Fibroblast of lung (primary cell): ENCODE measurements around the gene TENT5D. TPM values are rescaled to one million over a fixed set of nuclear protein-coding genes. Genes with fewer than 3 reads are reported as not detected.
"Not testable (repeated sequence)": the region's sequence is repeated elsewhere in the genome, so short reads cannot be mapped to it uniquely, and the experiment has no call there.

Source experiments
- DNase-seq, 2 donors: peaks; one replicate each; pipeline versions ENCODE4 v3.0.0 to v3.0.0-alpha.2; 2010; ENCODE audit warnings: low read depth in 2 of 2
- H2AFZ ChIP-seq: 2 replicates; pipeline ENCODE4 v1.5.1; 2012; ENCODE audit warnings: low read length, control low read depth, inconsistent platforms
- H3K27ac ChIP-seq: 2 replicates; pipeline ENCODE4 v1.5.1; 2011; ENCODE audit warnings: low read length, control low read depth; ENCODE audit not compliant: insufficient read depth
- H3K27me3 ChIP-seq: 2 replicates; pipeline ENCODE4 v1.5.1; 2011; ENCODE audit warnings: mild to moderate bottlenecking, low read length; ENCODE audit not compliant: control insufficient read depth, insufficient read depth
- H3K36me3 ChIP-seq: 2 replicates; pipeline ENCODE4 v1.5.1; 2011; ENCODE audit warnings: low read length; ENCODE audit not compliant: control insufficient read depth, insufficient read depth
- H3K4me1 ChIP-seq: 2 replicates; pipeline ENCODE4 v1.5.1; 2011; ENCODE audit warnings: low read length; ENCODE audit not compliant: control insufficient read depth, insufficient read depth; ENCODE audit errors: extremely low read depth
- H3K4me2 ChIP-seq: 2 replicates; pipeline ENCODE4 v1.5.1; 2011; ENCODE audit warnings: low read length, control low read depth; ENCODE audit not compliant: insufficient read depth; ENCODE audit errors: extremely low read depth
- H3K4me3 ChIP-seq, 4 experiments: fragments of 200-600 bp in 1 of 4; sonication (generic) in 1 of 4; replicated peaks in 1 of 4; 2 replicates each; pipeline ENCODE4 v1.5.1; 2011 to 2016; ENCODE audit warnings: low read length in 4 of 4, low read depth in 3 of 4, mild to moderate bottlenecking in 3 of 4, control low read depth in 2 of 4, inconsistent platforms in 1 of 4, mixed read lengths in 1 of 4; ENCODE audit not compliant: insufficient read depth in 1 of 4; ENCODE audit errors: control extremely low read depth in 1 of 4
- H3K79me2 ChIP-seq: 2 replicates; pipeline ENCODE4 v1.5.1; 2012; ENCODE audit warnings: mild to moderate bottlenecking, low read length, inconsistent platforms; ENCODE audit not compliant: control insufficient read depth, insufficient read depth
- H3K9ac ChIP-seq: 2 replicates; pipeline ENCODE4 v1.5.1; 2011; ENCODE audit warnings: mild to moderate bottlenecking, low read length, control low read depth; ENCODE audit not compliant: insufficient read depth
- H3K9me3 ChIP-seq: 2 replicates; pipeline ENCODE4 v1.5.1; 2012; ENCODE audit warnings: low read depth, low read length; ENCODE audit not compliant: control insufficient read depth, insufficient read depth
- H4K20me1 ChIP-seq: 2 replicates; pipeline ENCODE4 v1.5.1; 2011; ENCODE audit warnings: low read length; ENCODE audit not compliant: control insufficient read depth, insufficient read depth; ENCODE audit errors: extremely low read depth
- EZH2 ChIP-seq: IDR thresholded peaks from 2 replicates; pipeline ENCODE4 v1.5.1; 2012; ENCODE audit warnings: low read length, control low read depth, mild to moderate bottlenecking; ENCODE audit errors: missing control alignments
- polyA minus RNA-seq: library from RNA; depleted of rRNA, polyadenylated mRNA; stranded (reverse); fragments of >200 nt; gene quantifications from 2 replicates; pipeline ENCODE4 v1.2.3, GENCODE V29; 2011; ENCODE audit warnings: low replicate concordance
- polyA plus RNA-seq, 2 donors: library from polyadenylated mRNA; depleted of rRNA in 1 of 2; stranded (reverse) in 1 of 2; unstranded in 1 of 2; fragments of >200 nt; gene quantifications; 2 replicates each; pipeline ENCODE4 v1.2.1, GENCODE V29; 2011 to 2012; ENCODE audit warnings: missing spikeins in 1 of 2
- total RNA-seq: library from RNA; depleted of rRNA; stranded (reverse); fragments of >200 nt; gene quantifications from 2 replicates; pipeline ENCODE4 v1.2.1, GENCODE V29; 2014
- TF ChIP-seq, protein P1 (sequence below), 2 donors: IDR thresholded peaks in 1 of 2; conservative IDR thresholded peaks in 1 of 2; 1 replicate in 1 of 2; 2 replicates in 1 of 2; pipeline ENCODE4 v1.5.1; 2011 to 2012; ENCODE audit warnings: low read length in 2 of 2, control low read depth in 1 of 2, inconsistent platforms in 1 of 2, low read depth in 1 of 2, mild to moderate bottlenecking in 1 of 2

TENT5D gene
- total RNA-seq (under 0.01 TPM in 1 of 2 replicates, not detected in the other), polyA plus RNA-seq (not detected in 2 replicates), polyA minus RNA-seq (not detected in 2 replicates)
- polyA plus RNA-seq (2012), result not detected in 2 replicates

DNA sequence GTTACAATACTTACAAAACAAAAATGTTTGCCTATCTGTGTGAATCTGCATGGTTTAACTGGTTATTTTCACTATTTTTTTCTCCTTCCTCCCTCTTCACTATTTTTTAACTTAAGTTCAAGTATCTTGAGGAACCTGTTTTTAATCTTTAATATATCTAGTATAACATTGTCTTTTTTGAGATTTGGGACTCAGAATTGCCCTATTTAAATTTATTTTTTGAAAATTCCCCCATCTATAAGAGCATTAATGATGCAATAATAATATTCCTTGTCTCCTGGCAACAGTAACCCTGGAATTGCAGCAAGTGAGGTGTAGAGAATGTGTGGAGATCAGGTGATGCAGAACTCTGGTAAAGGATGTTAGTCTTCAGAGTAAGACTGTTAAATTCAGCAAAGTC is at the start of gene TENT5D:
TSS of gene TENT5D (plus strand) at position 301 of the 400 bp plus-strand sequence. CDS start 22,093 bp downstream, outside the sequence.
- Histone ChIP-seq H3K9ac (no peak within 1 kb of the TSS), H3K27me3 (no peaks in the 10 kb centered on the region), H3K4me3 (no peak within 1 kb of the TSS), H3K27ac (no peak within 1 kb of the TSS), H3K4me1 (no peaks in the 10 kb centered on the region), H3K9me3 (no peaks in the 10 kb centered on the region), H4K20me1 (no peaks in the 10 kb centered on the region), H3K79me2 (no peaks in the 10 kb centered on the region), H3K36me3 (no peaks in the 10 kb centered on the region), H3K4me2 (no peak within 1 kb of the TSS), H2AFZ (no peak within 1 kb of the TSS)
- DNase-seq, result no peak
- TF ChIP-seq EZH2, result no peak
- TF ChIP-seq, protein P1, sequence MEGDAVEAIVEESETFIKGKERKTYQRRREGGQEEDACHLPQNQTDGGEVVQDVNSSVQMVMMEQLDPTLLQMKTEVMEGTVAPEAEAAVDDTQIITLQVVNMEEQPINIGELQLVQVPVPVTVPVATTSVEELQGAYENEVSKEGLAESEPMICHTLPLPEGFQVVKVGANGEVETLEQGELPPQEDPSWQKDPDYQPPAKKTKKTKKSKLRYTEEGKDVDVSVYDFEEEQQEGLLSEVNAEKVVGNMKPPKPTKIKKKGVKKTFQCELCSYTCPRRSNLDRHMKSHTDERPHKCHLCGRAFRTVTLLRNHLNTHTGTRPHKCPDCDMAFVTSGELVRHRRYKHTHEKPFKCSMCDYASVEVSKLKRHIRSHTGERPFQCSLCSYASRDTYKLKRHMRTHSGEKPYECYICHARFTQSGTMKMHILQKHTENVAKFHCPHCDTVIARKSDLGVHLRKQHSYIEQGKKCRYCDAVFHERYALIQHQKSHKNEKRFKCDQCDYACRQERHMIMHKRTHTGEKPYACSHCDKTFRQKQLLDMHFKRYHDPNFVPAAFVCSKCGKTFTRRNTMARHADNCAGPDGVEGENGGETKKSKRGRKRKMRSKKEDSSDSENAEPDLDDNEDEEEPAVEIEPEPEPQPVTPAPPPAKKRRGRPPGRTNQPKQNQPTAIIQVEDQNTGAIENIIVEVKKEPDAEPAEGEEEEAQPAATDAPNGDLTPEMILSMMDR (conservative IDR thresholded peaks at IDR 0.05 in 1 of 2, IDR thresholded peaks at IDR 0.05 in 1 of 2; ENCODE audit: low read depth in 1 of 2, low read length in 2 of 2), result no peak

DNA sequence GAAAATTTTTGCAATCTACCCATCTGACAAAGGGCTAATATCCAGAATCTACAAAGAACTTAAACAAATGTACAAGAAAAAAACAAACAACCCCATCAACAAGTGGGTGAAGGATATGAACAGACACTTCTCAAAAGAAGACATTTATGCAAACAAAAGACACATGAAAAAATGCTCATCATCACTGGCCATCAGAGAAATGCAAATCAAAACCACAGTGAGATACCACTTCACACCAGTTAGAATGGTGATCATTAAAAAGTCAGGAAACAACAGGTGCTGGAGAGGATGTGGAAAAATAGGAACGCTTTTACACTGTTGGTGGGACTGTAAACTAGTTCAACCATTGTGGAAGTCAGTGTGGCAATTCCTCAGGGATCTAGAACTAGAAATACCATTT is 34.6 kb upstream of the TENT5D start:
- not testable (repeated sequence) for H3K4me3 ChIP-seq, H4K20me1 ChIP-seq, DNase-seq, H3K36me3 ChIP-seq, H3K9me3 ChIP-seq, H3K79me2 ChIP-seq, H3K4me2 ChIP-seq, H3K27me3 ChIP-seq, H2AFZ ChIP-seq, H3K4me1 ChIP-seq, H3K9ac ChIP-seq, H3K27ac ChIP-seq

- Histone ChIP-seq H3K4me1 (no peaks in the 10 kb centered on the region), H3K36me3 (no peaks in the 10 kb centered on the region), H3K79me2 (no peaks in the 10 kb centered on the region), H3K27ac (no peak overlapping the region), H3K9ac (no peak overlapping the region), H3K4me3 (no peak overlapping the region), H3K4me2 (no peak overlapping the region), H4K20me1 (no peaks in the 10 kb centered on the region), H3K27me3 (no peaks in the 10 kb centered on the region), H2AFZ (no peak overlapping the region), H3K9me3 (no peaks in the 10 kb centered on the region)
- no peak for DNase-seq
- TF ChIP-seq EZH2, result no peak
- TF ChIP-seq, protein P1 (conservative IDR thresholded peaks at IDR 0.05 in 1 of 2, IDR thresholded peaks at IDR 0.05 in 1 of 2; ENCODE audit: low read depth in 1 of 2, low read length in 2 of 2), result no peak
Observed at GRCh38 chrX:80388206-80388605, 32.0 kb upstream of the TENT5D start.
